ENCODE results near the gene POLR1A.
A peak's percentile ranks its signal among the peaks of the same experiment; 100 is the strongest.

The POLR1A gene

DNA sequence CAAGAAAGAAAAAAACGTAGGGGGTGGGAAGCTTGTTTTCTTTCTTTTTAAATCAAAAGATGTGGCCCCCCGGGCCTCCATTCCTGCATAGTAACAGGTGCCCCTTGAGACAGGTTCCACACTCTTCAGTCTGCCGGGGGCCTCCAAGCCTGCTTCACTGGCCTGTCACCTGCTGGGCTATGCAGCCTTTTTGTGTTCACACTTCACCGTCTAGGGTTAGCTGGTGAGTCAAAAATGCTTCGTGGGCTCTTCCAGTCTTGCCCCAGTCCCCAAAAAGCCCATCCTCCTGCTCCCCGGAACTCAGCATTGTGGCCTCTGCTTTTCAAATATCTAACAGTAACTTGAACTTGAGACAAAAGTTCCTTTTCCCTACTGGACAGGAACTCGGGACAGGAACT is 67.9 kb downstream of the POLR1A start:
- DNase-seq (ENCODE audit: low read depth): no peak

DNA sequence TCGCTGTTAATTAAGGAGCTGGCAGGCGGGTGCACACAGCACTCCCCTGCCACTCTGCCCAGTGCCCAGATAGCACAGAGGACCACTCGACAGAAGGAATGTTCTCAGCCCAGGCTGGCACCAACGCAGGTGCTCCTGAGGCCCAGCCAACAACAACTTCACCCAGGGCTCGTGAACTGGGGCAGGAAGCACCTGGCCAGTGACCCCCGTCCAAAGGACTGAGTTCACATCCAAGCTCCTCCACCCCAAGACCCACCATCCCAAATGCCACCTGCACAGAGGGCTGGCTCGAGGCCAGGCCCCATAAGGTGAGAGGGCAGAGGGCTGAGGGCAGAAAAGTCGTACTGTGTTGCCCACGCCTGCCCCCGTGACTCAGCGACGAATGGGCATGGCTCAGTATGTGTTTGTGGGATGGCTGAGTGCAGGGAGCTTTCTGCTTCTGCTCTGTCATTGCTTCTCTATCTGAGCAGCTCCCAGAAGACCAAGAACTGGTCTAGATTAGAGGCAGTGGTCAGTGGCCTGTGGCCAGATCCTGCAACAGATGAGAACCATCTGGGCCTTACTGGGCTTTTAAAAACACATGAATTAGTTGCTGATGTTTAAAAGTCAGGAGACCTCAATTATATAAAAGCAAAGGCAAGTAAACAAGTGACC is 68.4 kb downstream of the POLR1A start:
- DNase-seq (ENCODE audit: low read depth): peak; percentile 16

DNA sequence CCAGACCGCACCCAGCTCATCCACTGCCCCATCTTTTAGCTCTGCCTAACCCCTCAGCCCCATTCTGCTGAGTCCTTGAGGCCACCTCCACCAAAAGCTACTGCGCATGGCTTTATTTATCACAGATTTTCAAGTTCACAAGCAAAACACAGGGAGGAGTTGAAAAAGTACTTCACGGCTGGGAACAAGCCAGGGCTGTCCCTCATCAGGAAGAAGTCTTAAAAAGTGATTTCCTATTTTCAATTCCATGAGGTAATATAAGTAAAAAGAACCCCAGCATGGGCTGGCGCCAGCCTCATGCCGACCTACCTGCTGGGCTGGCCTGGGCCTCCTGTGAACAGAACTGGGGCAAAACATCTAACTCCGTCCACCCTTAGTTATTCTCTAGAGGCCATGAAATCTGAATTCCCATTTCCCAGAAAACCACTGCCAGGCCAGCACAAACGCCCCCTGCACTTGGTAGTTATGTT is 69.0 kb downstream of the POLR1A start:
- no peak for DNase-seq (ENCODE audit: low read depth)

DNA sequence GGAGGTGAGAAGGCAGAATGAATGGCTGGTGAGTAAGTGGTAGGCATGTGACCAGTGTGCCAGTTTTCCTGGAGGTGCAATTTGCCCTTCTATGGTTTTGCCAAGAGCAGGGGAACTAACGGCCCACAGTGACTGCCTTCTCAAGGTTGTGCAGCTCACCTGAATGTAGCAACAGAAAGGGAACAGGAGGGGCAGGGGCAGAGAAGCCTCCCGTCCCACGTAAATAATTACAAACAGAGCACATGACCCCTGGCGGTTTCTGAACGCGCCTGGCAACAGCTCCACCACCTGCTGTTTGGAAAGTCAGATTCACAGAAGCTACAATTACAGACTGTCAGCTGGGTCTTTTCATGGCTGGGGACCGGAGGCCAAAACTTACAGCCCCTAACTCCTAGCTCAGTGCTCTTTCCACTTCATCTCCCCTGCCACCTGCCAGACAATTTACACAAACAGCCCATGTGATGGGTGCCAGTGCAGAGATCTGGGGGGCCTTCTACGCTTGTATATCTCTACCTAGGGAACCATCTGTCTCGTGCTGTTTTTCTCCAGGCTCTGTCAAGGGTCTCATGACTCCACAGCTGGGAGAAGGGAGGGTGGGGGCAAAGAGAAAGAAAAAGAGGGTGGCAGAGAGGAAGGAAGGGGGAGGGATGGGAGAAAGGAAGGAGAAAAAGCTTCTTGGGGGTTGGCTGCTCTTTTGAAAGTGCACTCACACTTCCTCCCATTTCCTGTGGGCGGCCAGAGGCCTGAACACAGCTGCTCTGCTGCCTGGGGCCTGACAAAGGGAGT is 69.6 kb downstream of the POLR1A start:
- DNase-seq (ENCODE audit: low read depth): peak; percentile 32

DNA sequence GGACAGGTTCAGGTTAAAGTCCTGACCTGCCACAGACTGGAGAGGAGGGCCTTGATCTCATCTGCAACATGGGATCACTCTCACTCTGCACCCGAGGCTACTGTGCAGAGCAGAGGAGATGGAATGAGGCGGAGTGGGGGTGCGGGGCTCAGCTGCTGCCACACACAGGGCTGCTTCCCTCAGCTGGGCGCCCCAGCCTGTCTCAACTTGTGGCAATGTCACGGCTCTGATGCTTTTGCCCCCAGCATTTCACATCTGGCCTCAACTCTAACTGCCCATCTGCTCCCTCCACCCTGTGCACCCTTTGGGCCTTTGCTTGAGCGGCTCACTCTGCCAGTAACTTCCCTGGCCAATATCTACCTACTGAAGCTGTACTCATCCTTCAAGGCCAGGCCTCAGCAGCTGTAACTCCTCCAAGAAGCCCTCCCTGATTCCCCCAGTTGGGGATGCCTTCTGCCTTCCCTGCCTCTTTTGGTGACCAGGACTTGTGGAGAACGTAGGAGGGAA is 70.3 kb downstream of the POLR1A start:
- no peak for DNase-seq (ENCODE audit: low read depth)

DNA sequence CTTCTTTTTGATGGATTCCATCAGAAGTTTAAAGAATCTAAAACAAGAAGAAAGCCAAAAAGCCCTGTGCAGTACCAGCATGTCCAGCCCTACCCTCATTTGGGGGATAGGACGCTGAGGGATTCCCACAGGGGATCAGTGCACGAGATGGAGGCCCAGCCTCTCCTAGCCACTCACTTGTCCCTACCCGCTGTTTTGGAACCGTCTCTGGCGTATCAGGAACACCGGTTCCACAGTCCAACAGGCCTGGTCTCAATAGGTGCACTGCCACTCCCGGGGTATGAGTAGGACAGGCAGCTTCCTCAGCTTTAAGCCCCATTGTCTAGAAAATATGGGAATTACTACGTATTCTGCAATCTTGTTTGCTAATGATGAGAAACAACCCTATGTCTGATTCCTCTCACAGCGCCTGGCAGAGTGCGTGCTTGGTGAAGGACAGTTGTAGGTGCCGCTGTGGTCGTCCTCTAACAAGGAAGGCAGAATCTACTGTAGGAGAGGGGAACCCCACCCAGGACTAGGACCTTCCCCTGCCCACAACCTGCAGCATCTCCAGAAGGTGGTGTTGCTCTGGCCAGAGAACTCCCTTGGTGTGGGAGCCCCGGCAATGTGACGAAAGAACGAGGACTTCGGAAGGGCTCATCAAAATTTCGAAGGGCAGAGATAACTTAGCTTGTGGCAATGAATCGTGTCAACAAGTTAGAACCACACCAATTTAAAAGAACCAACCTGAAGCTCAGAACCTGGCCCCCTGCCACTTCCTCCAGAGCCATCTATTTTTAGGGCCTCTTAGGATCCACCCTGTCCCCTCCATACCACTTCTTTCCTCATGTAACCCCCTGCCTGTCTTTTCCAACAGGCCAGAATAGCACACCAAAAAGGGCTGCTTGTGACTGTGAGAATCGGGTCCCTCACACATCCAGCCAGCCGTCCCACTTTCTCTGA is 71.7 kb downstream of the POLR1A start:
- no peak for DNase-seq (ENCODE audit: low read depth)

DNA sequence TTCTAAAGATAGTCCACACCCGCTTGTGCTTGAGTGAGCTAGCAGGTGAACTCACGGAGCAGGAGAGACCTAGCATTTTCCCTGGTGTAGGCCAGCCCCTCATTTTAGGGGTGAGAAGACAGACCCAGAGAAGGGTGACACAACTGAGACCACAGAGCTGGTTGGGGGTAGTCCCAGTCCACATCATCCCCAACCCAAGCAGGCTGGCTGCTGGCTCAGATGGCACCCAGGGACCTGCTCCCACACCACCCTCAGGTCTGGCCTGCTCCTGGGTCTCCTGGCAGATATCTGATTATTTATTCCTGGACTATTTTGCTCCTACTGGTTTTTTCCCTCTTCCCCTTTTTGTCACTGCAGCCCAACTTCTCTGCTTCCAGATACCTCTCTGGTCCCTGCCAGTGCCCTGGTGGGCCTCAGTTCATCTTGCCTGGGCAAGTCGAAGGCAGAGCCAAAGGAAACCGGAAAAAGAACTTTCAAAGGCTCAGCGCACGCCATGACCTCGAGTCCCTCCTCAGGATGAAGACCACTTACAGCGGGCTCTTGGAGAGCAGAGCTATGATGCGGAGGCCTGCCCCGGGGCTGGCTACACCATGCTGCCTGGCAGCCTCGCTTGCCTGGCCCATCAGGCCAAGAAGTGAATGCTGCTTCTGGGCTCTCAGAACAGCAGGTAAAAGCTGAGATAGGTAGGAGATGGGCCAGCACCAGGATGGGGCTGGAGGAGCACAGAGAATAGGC is 72.7 kb downstream of the POLR1A start:
- no peak for DNase-seq (ENCODE audit: low read depth)

DNA sequence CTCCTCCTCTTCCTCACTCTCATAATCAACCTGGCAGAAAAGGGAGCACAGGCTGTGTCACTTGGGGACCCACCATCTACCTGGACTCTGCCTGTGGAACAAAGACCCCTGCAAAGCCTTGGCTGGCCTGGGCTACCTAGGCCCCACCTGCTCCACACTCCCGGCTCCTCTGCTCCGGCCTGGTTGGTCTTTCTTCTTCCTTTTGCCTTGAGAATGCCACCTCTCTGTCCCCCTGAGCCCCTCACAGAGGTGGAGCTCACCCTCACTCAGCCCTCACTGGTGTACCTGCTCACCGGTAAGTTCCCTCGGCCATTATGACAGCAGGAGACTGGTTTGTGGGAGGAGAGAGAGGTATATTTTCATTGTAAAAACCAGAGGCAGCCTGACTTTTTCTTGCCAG is 74.1 kb downstream of the POLR1A start:
- DNase-seq (ENCODE audit: low read depth): no peak

DNA sequence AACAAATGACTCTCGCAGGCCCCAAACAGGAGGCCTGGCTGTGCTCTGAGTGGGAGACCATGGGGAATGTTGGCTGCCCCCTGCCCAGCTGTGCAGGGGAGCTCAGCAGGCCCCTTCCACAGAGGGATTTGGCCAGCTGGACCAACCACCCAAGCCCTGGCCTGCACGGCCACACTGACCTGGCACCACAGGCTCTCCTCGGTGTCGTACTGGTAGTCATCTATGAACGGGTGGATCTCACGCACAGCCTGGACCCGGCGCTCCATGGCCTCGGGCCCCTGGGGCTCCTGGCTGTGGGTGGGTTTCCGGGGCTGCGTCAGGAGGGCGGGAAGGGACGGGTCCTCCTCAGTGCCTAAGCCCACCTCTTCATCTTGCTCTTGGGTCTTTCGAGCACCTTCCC is 74.5 kb downstream of the POLR1A start:
- no peak for DNase-seq (ENCODE audit: low read depth)

DNA sequence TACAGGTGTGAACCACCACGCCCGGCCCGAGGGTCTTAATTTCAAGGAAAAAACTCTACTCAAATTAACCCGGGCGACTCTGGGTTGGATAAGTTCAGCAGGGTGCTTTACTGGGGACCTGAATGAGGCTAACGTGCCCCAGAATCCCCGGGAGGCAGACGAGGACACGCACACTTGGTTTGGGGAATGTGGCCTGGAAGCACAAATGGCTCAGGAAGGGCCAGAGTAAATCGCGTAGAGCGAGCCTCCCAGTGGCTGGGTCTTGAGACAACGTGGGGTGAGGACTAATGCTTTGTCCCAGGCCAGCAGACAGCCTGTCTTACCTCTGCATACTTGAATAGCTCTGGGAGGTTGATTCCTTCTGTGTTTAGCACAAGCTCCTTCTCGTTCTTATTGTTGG is 75.8 kb downstream of the POLR1A start:
- no peak for DNase-seq (ENCODE audit: low read depth)

DNA sequence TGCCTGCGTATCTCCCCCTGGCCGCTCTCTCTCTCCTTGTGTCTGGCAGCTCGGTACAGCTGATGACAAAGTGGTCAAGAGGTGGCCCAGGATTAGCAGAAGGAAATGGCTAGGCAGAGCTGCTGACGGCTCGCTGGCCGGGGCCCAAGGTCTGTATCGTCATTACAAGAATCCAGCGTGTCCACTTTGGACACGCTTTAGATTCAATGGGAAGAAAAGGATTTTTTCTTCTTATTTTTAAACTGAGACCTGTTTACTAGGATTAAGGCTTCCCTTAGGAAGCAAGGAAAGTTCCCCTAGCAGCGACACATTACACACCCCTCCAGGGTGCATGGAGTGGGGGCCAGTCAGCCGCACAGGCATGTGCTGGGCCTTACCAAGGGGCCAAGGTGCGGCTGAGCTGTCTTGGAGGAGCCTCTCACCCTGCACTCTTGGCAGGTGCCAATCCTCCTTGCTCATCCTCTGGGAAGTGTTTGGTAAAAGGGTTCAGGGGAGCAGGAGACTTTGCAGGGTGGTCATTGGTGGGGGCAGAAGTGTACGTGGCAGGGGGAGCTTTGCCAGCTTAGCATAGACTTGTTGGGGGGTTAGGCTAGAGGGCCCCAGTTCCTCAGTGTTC is 76.8 kb downstream of the POLR1A start:
- DNase-seq (ENCODE audit: low read depth): no peak

DNA sequence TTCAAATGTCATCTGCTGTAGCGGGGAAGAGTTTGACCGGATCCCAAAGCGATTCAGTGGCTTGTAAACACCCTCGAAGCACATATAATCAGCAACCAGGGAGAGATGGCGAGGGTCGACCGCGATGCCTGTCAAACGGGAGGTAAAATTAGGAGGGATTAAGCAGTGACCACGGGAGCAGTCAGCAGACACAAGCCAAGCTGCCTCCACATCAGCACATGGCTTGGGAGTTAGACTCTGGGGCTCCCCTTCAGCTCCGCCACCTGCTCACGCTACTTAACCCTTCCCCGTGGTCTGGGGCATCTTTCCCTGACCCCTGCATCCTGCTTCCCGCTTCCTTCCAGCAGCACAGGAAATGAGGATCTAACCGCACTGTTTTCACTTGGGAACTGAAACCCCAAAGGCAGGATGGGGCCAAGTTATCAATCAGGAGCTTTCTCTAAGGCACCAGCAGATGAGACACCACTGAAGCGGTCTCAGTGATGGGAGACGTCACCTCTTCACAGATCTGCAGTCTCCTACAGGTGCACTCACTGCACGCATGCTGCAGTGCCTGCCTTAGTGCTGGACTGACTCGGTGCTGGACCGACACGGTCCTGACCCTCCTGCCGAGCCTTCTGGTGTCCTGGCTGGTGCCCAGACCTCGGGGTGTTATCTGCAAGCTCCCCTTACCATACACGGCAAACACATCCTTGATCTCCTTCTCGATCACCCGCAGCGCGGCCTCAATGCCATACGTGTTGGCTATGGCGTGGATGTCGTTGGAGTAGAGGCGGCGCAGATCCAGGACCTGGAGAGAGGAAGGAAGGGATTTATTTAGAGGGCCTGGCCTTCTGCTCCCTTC is 77.5 kb downstream of the POLR1A start:
- DNase-seq (ENCODE audit: low read depth): no peak

DNA sequence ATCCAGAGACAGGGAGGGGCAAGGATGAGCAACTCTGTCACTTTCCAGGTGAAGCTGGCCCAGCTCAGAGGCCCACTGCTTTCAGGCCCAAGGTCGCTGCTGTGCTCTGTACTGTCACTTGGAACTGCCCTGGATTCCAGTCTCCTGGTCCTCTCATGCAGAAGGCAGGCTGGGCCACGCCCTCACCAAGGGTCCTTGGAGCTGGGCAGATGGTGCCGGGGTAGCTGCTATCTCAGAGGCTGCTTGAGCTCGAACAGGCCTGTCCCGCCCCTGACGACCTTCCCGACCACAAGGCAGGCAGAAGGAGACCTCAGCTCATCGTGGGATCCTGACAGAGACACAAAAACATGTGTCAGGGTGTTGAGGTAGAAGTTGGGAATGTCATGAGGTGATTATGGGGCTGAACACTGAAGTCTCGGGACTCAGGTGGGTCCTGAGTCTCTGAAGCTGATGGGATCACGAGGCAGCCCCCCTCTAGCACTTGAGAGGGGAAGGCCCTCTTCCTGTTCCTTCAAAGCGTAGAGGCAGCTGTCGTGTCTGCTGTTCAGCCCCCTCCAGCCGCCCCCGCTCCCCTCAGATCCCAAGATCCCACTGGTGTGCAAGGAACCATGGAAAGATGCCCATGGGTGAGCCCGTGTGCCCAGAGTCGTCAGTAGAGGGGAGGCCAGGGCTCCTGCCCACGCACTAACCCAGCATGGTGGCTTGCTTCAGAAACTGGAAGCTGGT is 78.3 kb downstream of the POLR1A start:
- DNase-seq (ENCODE audit: low read depth): no peak

DNA sequence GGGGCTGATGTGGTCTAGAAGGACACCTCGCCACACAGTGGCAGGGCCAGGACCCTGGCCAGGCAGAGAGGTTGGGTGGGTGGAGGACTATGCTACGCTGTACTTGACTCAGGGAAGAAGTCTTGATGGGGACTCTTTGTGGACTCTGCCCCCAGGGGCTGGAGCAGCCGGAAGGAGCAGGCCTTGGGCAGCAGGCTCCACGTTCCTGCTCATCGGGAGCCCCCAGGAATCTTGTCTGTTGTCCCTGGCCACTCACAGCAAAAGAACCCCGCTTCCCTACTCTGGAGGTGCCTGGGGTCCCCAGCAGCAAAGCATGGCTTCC is 79.0 kb downstream of the POLR1A start:
- no peak for DNase-seq (ENCODE audit: low read depth)

DNA sequence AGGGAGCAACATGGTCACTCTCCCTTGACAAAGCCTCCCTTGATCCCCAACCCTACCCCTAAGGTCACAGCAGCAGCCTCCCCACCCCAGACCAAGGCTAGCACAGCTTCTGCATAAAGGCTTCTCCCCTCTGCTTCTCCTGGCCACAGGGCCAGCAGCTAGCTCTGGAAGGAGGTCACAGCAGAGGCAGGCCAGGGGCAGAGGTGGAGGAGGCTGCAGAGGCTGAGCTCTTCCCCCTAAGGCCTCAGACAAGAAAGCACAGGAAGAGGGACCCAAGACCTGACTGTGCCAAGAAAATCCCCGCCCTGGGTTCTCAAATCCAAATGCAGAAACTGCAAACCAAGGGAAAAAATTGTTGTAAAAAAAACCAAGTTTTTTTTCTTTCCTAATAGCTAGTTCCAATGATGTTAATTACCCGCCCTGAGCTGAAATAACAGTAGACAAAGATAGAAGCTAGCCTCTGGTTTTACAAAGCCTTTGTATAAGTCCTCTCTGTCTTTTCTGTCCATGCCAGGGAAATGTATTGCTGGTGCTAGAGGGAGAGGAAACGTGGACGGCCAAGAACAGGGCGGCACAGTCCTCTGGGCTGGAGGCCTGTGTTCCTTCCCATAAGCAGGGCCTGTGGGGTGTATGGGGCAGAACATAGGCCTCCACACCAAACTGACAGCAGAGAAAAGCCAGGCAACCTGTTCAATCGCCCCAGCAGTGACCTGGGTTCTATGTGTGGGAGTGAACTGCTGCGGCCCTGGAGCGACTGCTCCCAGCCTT is 79.5 kb downstream of the POLR1A start:
- no peak for DNase-seq (ENCODE audit: low read depth)

DNA sequence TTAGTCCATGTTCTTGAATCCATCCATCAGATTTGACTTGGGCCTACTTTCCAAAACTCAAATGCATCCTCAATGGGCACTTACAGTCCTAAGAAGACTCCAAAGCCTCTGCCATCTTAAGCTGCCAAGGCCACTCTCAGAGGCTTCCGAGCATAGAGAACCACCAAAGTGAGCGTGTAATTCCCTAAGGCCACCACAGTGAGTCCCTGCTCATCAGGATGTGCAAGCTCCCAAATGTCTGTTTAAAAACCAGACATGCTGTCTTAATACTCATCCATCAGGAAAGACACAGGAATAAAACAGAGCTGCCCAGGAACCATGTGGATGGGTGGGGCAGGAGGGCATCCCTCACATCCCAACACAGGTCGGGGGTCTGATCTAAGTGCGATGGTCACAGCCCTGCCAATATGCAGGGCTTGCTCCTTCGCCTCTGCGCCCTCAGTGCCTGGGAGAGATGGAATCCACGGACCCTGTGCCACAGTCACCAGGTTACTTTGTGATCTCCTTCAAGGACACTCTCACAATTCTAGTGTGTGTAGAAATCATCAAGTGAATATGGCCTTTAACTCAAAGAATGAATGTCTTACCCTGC is 80.4 kb downstream of the POLR1A start:
- no peak for DNase-seq (ENCODE audit: low read depth)

DNA sequence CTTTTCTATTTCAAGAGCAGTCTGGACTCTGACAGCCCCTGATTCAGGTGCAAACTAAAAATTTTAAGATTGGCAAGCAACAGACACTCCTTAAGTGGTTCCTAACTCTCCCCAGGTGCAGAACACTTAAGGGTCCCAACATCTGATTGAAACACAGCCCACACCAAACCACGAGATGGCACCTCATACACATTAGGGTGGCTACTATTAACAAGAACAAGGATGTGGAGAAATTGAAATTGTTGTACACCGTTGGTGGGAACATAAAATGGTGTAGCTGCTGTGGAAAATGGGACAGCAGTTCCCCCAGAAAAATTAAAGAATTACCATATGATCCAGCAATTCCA is 82.3 kb downstream of the POLR1A start:
- DNase-seq (ENCODE audit: low read depth): no peak

DNA sequence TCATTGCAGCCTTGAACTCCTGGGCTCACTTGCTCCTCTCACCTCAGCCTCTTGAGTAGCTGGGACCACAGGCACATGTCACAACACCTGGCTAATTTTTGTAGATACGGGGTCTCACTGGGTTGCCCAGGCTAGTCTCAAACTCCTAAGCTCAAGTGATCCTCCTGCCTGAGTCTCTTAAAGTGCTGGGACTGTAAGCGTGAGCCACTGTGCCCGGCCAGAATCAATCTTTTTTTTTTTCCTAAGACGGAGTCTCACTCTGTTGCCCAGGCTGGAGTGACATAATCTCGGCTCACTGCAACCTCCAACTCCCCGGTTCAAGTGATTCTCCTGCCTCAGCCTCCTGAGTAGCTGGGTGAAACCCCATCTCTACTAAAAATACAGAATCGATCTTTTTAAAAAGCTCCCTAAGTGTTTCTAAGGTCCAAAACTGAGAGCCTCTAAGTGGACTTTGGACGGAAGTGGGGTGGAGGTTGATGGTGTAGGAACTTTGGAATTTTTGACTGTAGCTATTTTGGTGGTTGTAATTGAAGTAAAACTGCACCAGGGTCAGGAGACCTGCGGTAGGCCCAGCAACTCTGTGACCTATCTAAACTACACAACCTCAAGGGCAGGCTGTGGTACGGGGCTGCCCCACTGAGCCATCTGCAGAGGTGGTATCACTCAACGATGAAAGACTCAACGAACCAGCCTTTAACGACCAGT is 82.9 kb downstream of the POLR1A start:
- no peak for DNase-seq (ENCODE audit: low read depth)
